ENCODE results near the gene HSD17B11.

The HSD17B11 gene

GRCh38 chr4:87333267-87333666, 57.7 kb downstream of the HSD17B11 start:
- Histone ChIP-seq H3K27ac (no peak overlapping the region), H3K4me1 (ENCODE audit: control insufficient read depth in 1 of 2, insufficient read depth in 1 of 2, low read depth in 1 of 2, low read length in 1 of 2) (no peaks in the 10 kb centered on the region), H3K27me3 (no peaks in the 10 kb centered on the region), H3K9me3 (no peaks in the 10 kb centered on the region), H3K36me3 (peaks cover 54% of the 10 kb centered on the region), H3K4me3 (ENCODE audit: low read depth in 1 of 2, low read length in 1 of 2) (no peak overlapping the region)
- TF ChIP-seq CTCF (IDR thresholded peaks at IDR 0.05), result no peak

- Histone ChIP-seq H3K9me3 (no peaks in the 10 kb centered on the region), H3K4me1 (ENCODE audit: control insufficient read depth in 1 of 2, insufficient read depth in 1 of 2, low read depth in 1 of 2, low read length in 1 of 2) (no peaks in the 10 kb centered on the region), H3K36me3 (peaks cover 29% of the 10 kb centered on the region), H3K27me3 (no peaks in the 10 kb centered on the region), H3K27ac (no peak overlapping the region), H3K4me3 (ENCODE audit: low read depth in 1 of 2, low read length in 1 of 2) (no peak overlapping the region)
- no peak for TF ChIP-seq CTCF (IDR thresholded peaks at IDR 0.05)
Measured at GRCh38 chr4:87330761-87331160, 60.2 kb downstream of the HSD17B11 start.

GRCh38 chr4:87327136-87327535, 63.9 kb downstream of the HSD17B11 start:
- H3K4me3 ChIP-seq (ENCODE audit: low read depth in 1 of 2, low read length in 1 of 2), result no peak overlapping the region

GRCh38 chr4:87326460-87326859, 64.5 kb downstream of the HSD17B11 start:
- Histone ChIP-seq H3K9me3 (no peaks in the 10 kb centered on the region), H3K27ac (no peak overlapping the region), H3K27me3 (no peaks in the 10 kb centered on the region), H3K36me3 (no peaks in the 10 kb centered on the region), H3K4me1 (ENCODE audit: control insufficient read depth in 1 of 2, insufficient read depth in 1 of 2, low read depth in 1 of 2, low read length in 1 of 2) (no peaks in the 10 kb centered on the region), H3K4me3 (ENCODE audit: low read depth in 1 of 2, low read length in 1 of 2) (no peak overlapping the region)
- TF ChIP-seq CTCF (IDR thresholded peaks at IDR 0.05), result no peak

More at GRCh38 chr4:87327136-87327535, 63.9 kb downstream of the HSD17B11 start:
- no peak for TF ChIP-seq CTCF (IDR thresholded peaks at IDR 0.05)
- no peaks in the 10 kb centered on the region for H3K9me3 ChIP-seq
- no peaks in the 10 kb centered on the region for H3K36me3 ChIP-seq
- no peaks in the 10 kb centered on the region for H3K27me3 ChIP-seq
- H3K27ac ChIP-seq, result no peak overlapping the region
- H3K4me1 ChIP-seq (ENCODE audit: control insufficient read depth in 1 of 2, insufficient read depth in 1 of 2, low read depth in 1 of 2, low read length in 1 of 2), result no peaks in the 10 kb centered on the region

- Histone ChIP-seq H3K9me3 (no peaks in the 10 kb centered on the region), H3K4me3 (ENCODE audit: low read depth in 1 of 2, low read length in 1 of 2) (no peak within 1 kb of the TSS), H3K27ac (no peak within 1 kb of the TSS), H3K27me3 (no peaks in the 10 kb centered on the region), H3K36me3 (no peaks in the 10 kb centered on the region), H3K4me1 (ENCODE audit: control insufficient read depth in 1 of 2, insufficient read depth in 1 of 2, low read depth in 1 of 2, low read length in 1 of 2) (no peaks in the 10 kb centered on the region)
- no peak for TF ChIP-seq CTCF (IDR thresholded peaks at IDR 0.05)
Measured at GRCh38 chr4:87322754-87323153, 68.2 kb downstream of the HSD17B11 start, which contains the start of gene HSD17B13. Gene HSD17B13 (minus strand): TSS chr4:87322882. CDS start chr4:87322841, 41 bp downstream.

GRCh38 chr4:87321888-87322287, 69.1 kb downstream of the HSD17B11 start:
- Histone ChIP-seq H3K27ac (no peak overlapping the region), H3K27me3 (no peaks in the 10 kb centered on the region), H3K4me1 (ENCODE audit: control insufficient read depth in 1 of 2, insufficient read depth in 1 of 2, low read depth in 1 of 2, low read length in 1 of 2) (no peaks in the 10 kb centered on the region), H3K9me3 (no peaks in the 10 kb centered on the region), H3K4me3 (ENCODE audit: low read depth in 1 of 2, low read length in 1 of 2) (no peak overlapping the region), H3K36me3 (no peaks in the 10 kb centered on the region)
- no peak for TF ChIP-seq CTCF (IDR thresholded peaks at IDR 0.05)
